HEK293 (cell line): Measurements from ENCODE around the gene ROR2.

ENCODE experiments used
- CTCF ChIA-PET: fragments of 350-600 bp; formaldehyde crosslinking; extraction: SDS; loops from one replicate; lab custom pipeline; 2021; ENCODE audit warnings: antibody characterized with exemption; lab: Yijun Ruan, JAX
- POLR2A ChIA-PET: fragments of 300-600 bp; formaldehyde crosslinking; extraction: SDS; loops from one replicate; lab custom pipeline; 2020; ENCODE audit warnings: antibody characterized with exemption, inconsistent platforms; lab: Yijun Ruan, JAX
- H3K27ac ChIP-seq: fragments of 200-500 bp; sonication (Bioruptor generic); 2 replicates; pipeline ENCODE4 v1.5.1; 2014; ENCODE audit warnings: low read depth, low read length, control low read depth, inconsistent platforms; ENCODE audit errors: extremely low read depth
- H3K36me3 ChIP-seq, 2 experiments: fragments of 200-500 bp in 1 of 2; sonication (Bioruptor generic) in 1 of 2; 1 replicate in 1 of 2; 2 replicates in 1 of 2; pipeline ENCODE4 v1.5.1; 2014 to 2017; ENCODE audit warnings: inconsistent platforms in 2 of 2, low read length in 2 of 2; ENCODE audit not compliant: control insufficient read depth in 2 of 2, insufficient read depth in 1 of 2
- H3K4me1 ChIP-seq: fragments of 200-500 bp; sonication (Bioruptor generic); 2 replicates; pipeline ENCODE4 v1.5.1; 2014; ENCODE audit warnings: mild to moderate bottlenecking, low read length, inconsistent platforms; ENCODE audit not compliant: control insufficient read depth, insufficient read depth
- H3K4me3 ChIP-seq: 2 replicates; pipeline ENCODE4 v1.5.1; 2011; ENCODE audit warnings: low read depth, mild to moderate bottlenecking, control low read depth, low read length, moderate library complexity
- H3K9me3 ChIP-seq: fragments of 200-500 bp; sonication (Bioruptor generic); 2 replicates; pipeline ENCODE4 v1.5.1; 2014; ENCODE audit warnings: low read depth, low read length, inconsistent platforms; ENCODE audit not compliant: control insufficient read depth, insufficient read depth
- EGR2 ChIP-seq: fragments of 450-650 bp; formaldehyde crosslinking; IDR thresholded peaks from 2 replicates; pipeline ENCODE4 v1.5.1; 2016; ENCODE audit warnings: low read depth, missing biosample characterization, missing genetic modification characterization
- FEZF1 ChIP-seq: fragments of 450-650 bp; formaldehyde crosslinking; IDR thresholded peaks from 2 replicates; pipeline ENCODE4 v1.5.1; 2016; ENCODE audit warnings: missing biosample characterization, missing genetic modification characterization
- GLIS1 ChIP-seq: fragments of 450-650 bp; formaldehyde crosslinking; IDR thresholded peaks from 2 replicates; pipeline ENCODE4 v1.5.1; 2016; ENCODE audit warnings: missing biosample characterization, missing genetic modification characterization
- GLIS2 ChIP-seq: fragments of 450-650 bp; formaldehyde crosslinking; IDR thresholded peaks from 2 replicates; pipeline ENCODE4 v1.5.1; 2016; ENCODE audit warnings: missing biosample characterization, missing genetic modification characterization
- KLF8 ChIP-seq: fragments of 450-650 bp; formaldehyde crosslinking; IDR thresholded peaks from 2 replicates; pipeline ENCODE4 v1.5.1; 2016; ENCODE audit warnings: missing biosample characterization, missing genetic modification characterization
- PRDM4 ChIP-seq: fragments of 450-650 bp; formaldehyde crosslinking; IDR thresholded peaks from 2 replicates; pipeline ENCODE4 v1.5.1; 2017; ENCODE audit warnings: missing biosample characterization, missing genetic modification characterization
- SP2 ChIP-seq: fragments of 450-650 bp; formaldehyde crosslinking; IDR thresholded peaks from 2 replicates; pipeline ENCODE4 v1.5.1; 2016; ENCODE audit warnings: missing biosample characterization, missing genetic modification characterization
- TCF7L2 ChIP-seq: IDR thresholded peaks from 2 replicates; pipeline ENCODE4 v1.6.1; 2011; ENCODE audit warnings: low read depth, mild to moderate bottlenecking, inconsistent platforms, low read length, moderate library complexity, borderline replicate concordance
- ZEB2 ChIP-seq: fragments of 450-650 bp; formaldehyde crosslinking; IDR thresholded peaks from 2 replicates; pipeline ENCODE4 v1.5.1; 2016; ENCODE audit warnings: missing biosample characterization, missing genetic modification characterization
- ZFHX2 ChIP-seq: fragments of 450-650 bp; formaldehyde crosslinking; conservative IDR thresholded peaks from 2 replicates; pipeline ENCODE4 v1.5.1; 2016; ENCODE audit warnings: missing biosample characterization, missing genetic modification characterization
- ZIC2 ChIP-seq: fragments of 450-650 bp; formaldehyde crosslinking; IDR thresholded peaks from 2 replicates; pipeline ENCODE4 v1.5.1; 2016; ENCODE audit warnings: missing biosample characterization, missing genetic modification characterization
- ZNF175 ChIP-seq: fragments of 450-650 bp; formaldehyde crosslinking; IDR thresholded peaks from 2 replicates; pipeline ENCODE4 v1.5.1; 2016; ENCODE audit warnings: missing biosample characterization, missing genetic modification characterization
- ZNF394 ChIP-seq: fragments of 450-650 bp; formaldehyde crosslinking; IDR thresholded peaks from 2 replicates; pipeline ENCODE4 v1.5.1; 2016; ENCODE audit warnings: missing biosample characterization, missing genetic modification characterization, mild to moderate bottlenecking, moderate library complexity, borderline replicate concordance
- ZNF423 ChIP-seq: fragments of 450-650 bp; formaldehyde crosslinking; IDR thresholded peaks from 2 replicates; pipeline ENCODE4 v1.5.1; 2016; ENCODE audit warnings: missing biosample characterization, missing genetic modification characterization
- ZNF530 ChIP-seq: fragments of 450-650 bp; formaldehyde crosslinking; IDR thresholded peaks from 2 replicates; pipeline ENCODE4 v1.5.1; 2016; ENCODE audit warnings: low read depth, missing biosample characterization, missing genetic modification characterization
- ZNF623 ChIP-seq: fragments of 450-650 bp; formaldehyde crosslinking; IDR thresholded peaks from 2 replicates; pipeline ENCODE4 v1.5.1; 2016; ENCODE audit warnings: missing biosample characterization, missing genetic modification characterization
- ZNF626 ChIP-seq: fragments of 450-650 bp; sonication (Bioruptor Pico); formaldehyde crosslinking; IDR thresholded peaks from 2 replicates; pipeline ENCODE4 v1.5.1; 2018; ENCODE audit warnings: missing biosample characterization, missing genetic modification characterization, inconsistent platforms
- ZNF664 ChIP-seq: fragments of 450-650 bp; formaldehyde crosslinking; IDR thresholded peaks from 2 replicates; pipeline ENCODE4 v1.5.1; 2016; ENCODE audit warnings: missing biosample characterization, missing genetic modification characterization
- ZNF704 ChIP-seq: fragments of 450-650 bp; formaldehyde crosslinking; IDR thresholded peaks from 2 replicates; pipeline ENCODE4 v1.5.1; 2016; ENCODE audit warnings: missing biosample characterization, missing genetic modification characterization
- ZNF792 ChIP-seq: fragments of 450-650 bp; formaldehyde crosslinking; IDR thresholded peaks from 2 replicates; pipeline ENCODE4 v1.5.1; 2016; ENCODE audit warnings: missing biosample characterization, missing genetic modification characterization
- ZNF843 ChIP-seq: fragments of 450-650 bp; formaldehyde crosslinking; IDR thresholded peaks from 2 replicates; pipeline ENCODE4 v1.5.1; 2016; ENCODE audit warnings: missing biosample characterization, missing genetic modification characterization
- ZSCAN16 ChIP-seq: fragments of 450-650 bp; formaldehyde crosslinking; IDR thresholded peaks from 2 replicates; pipeline ENCODE4 v1.5.1; 2016; ENCODE audit warnings: missing biosample characterization, missing genetic modification characterization
- ZSCAN18 ChIP-seq: fragments of 450-650 bp; formaldehyde crosslinking; IDR thresholded peaks from 2 replicates; pipeline ENCODE4 v1.5.1; 2016; ENCODE audit warnings: missing biosample characterization, missing genetic modification characterization
- TF ChIP-seq, protein P1 (sequence below): fragments of 450-650 bp; formaldehyde crosslinking; IDR thresholded peaks from 2 replicates; pipeline ENCODE4 v1.5.1; 2016; ENCODE audit warnings: missing biosample characterization, missing genetic modification characterization
- TF ChIP-seq, protein P2 (sequence below): fragments of 450-650 bp; formaldehyde crosslinking; IDR thresholded peaks from 2 replicates; pipeline ENCODE4 v1.5.1; 2017; ENCODE audit warnings: missing biosample characterization, missing genetic modification characterization

The ROR2 gene

GRCh38 chr9:91949392-91949945 lies 559 bp downstream of the ROR2 start (continued):
- TF ChIP-seq ZNF792 (no peak), ZNF843 (tag by site-specific recombination) (no peak), ZNF175 (tag by site-specific recombination) (no peak)

GRCh38 chr9:91948597-91949391 lies 1.2 kb downstream of the ROR2 start:
- no peaks in the 10 kb centered on the region for H3K9me3 ChIP-seq
- ChIA-PET POLR2A (interaction anchor here (1.6 kb wide), 1 partner anchor 17 kb away, joined by 4 read pairs; no protein-coding TSS in a partner anchor), CTCF (interaction anchor here (0.6 to 8.3 kb wide), 15 partner anchors 11 to 190 kb away, joined by 3 to 166 read pairs (median 4); no protein-coding TSS in a partner anchor)
- H3K36me3 ChIP-seq: no peaks in the 10 kb centered on the region
- peak overlapping the region; percentile 51 for H3K4me3 ChIP-seq
- H3K27ac ChIP-seq: peak overlapping the region; percentile 72
- peaks cover 13% of the 10 kb centered on the region for H3K4me1 ChIP-seq
- TF ChIP-seq ZNF623 (tag by site-specific recombination) (no peak), ZEB2 (tag by site-specific recombination) (peak; percentile 75; the same call in 1 of the 2 replicates), ZNF664 (no peak), ZIC2 (tag by site-specific recombination) (peak; percentile 80), ZNF704 (tag by site-specific recombination) (no peak), ZFHX2 (tag by site-specific recombination) (peak; percentile 70), GLIS2 (tag by site-specific recombination) (peak; percentile 82; the same call in 1 of the 2 replicates), ZNF394 (tag by site-specific recombination) (peak; percentile 30; the same call in 1 of the 2 replicates), EGR2 (tag by site-specific recombination) (peak; percentile 70), FEZF1 (tag by site-specific recombination) (no peak), GLIS1 (tag by site-specific recombination) (peak; percentile 38; the same call in 1 of the 2 replicates), TCF7L2 (no peak), SP2 (tag by site-specific recombination) (peak; percentile 73), ZNF530 (tag by site-specific recombination) (no peak), ZNF423 (peak; percentile 76), ZSCAN18 (tag by site-specific recombination) (no peak), ZNF626 (tag by site-specific recombination) (no peak), KLF8 (tag by site-specific recombination) (peak; percentile 39; the same call in 1 of the 2 replicates), ZSCAN16 (no peak), PRDM4 (no peak)
- TF ChIP-seq, protein P1, sequence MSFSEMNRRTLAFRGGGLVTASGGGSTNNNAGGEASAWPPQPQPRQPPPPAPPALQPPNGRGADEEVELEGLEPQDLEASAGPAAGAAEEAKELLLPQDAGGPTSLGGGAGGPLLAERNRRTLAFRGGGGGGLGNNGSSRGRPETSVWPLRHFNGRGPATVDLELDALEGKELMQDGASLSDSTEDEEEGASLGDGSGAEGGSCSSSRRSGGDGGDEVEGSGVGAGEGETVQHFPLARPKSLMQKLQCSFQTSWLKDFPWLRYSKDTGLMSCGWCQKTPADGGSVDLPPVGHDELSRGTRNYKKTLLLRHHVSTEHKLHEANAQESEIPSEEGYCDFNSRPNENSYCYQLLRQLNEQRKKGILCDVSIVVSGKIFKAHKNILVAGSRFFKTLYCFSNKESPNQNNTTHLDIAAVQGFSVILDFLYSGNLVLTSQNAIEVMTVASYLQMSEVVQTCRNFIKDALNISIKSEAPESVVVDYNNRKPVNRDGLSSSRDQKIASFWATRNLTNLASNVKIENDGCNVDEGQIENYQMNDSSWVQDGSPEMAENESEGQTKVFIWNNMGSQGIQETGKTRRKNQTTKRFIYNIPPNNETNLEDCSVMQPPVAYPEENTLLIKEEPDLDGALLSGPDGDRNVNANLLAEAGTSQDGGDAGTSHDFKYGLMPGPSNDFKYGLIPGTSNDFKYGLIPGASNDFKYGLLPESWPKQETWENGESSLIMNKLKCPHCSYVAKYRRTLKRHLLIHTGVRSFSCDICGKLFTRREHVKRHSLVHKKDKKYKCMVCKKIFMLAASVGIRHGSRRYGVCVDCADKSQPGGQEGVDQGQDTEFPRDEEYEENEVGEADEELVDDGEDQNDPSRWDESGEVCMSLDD (tag by site-specific recombination): peak; percentile 71; the same call in 1 of the 2 replicates
- TF ChIP-seq, protein P2, sequence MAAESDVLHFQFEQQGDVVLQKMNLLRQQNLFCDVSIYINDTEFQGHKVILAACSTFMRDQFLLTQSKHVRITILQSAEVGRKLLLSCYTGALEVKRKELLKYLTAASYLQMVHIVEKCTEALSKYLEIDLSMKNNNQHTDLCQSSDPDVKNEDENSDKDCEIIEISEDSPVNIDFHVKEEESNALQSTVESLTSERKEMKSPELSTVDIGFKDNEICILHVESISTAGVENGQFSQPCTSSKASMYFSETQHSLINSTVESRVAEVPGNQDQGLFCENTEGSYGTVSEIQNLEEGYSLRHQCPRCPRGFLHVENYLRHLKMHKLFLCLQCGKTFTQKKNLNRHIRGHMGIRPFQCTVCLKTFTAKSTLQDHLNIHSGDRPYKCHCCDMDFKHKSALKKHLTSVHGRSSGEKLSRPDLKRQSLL: no peak
